ENCODE measurements around the gene ADAMTS12. TPM values are rescaled to one million over a fixed set of nuclear protein-coding genes. Genes with fewer than 3 reads are reported as not detected.

ADAMTS12 gene
- total RNA-seq, 1 experiment from 2014 or later, result 6.2 TPM

- Histone ChIP-seq H4K20me1 (ENCODE audit: control insufficient read depth, insufficient read depth, insufficient read length) (no peaks in the 10 kb centered on the region), H3K23me2 (ENCODE audit: insufficient read length, low read depth, low read length, poor library complexity, severe bottlenecking) (no peaks in the 10 kb centered on the region), H2BK12ac (ENCODE audit: insufficient read length, low read depth, low read length) (no peak overlapping the region), H3T11ph (ENCODE audit: low read length) (no peak overlapping the region), H2BK15ac (ENCODE audit: low read depth, low read length) (peak overlapping the region; percentile 55; the same call in 1 of the 2 replicates), H3K4ac (ENCODE audit: low read depth, low read length) (no peak overlapping the region), H2AK5ac (ENCODE audit: insufficient read length, low read length) (no peak overlapping the region), H4K5ac (ENCODE audit: insufficient read length, low read depth, low read length) (no peak overlapping the region), H4K8ac (replicated peaks; ENCODE audit: insufficient read length, low read depth, low read length) (no peak overlapping the region), H3K9ac (ENCODE audit: extremely low read depth, insufficient read length, low read length) (no peak overlapping the region), H3K27ac (ENCODE audit: insufficient read length, low read depth, low read length) (no peak overlapping the region), H3K18ac (ENCODE audit: insufficient read length, low read depth, low read length) (no peak overlapping the region), H3K56ac (ENCODE audit: insufficient read length, low read depth, low read length) (no peak overlapping the region), H3K23ac (ENCODE audit: insufficient read length, low read depth, low read length) (peak overlapping the region; percentile 40), H2BK5ac (ENCODE audit: insufficient read length, low read length) (no peak overlapping the region), H2BK120ac (ENCODE audit: low read depth, low read length, poor library complexity, severe bottlenecking) (no peak overlapping the region), H3K9me3 (ENCODE audit: control insufficient read depth, low read depth, low read length) (no peaks in the 10 kb centered on the region), H3K4me2 (ENCODE audit: insufficient read depth, insufficient read length, low read length) (no peak overlapping the region), H3K14ac (ENCODE audit: insufficient read depth, low read length) (no peak overlapping the region), H3K79me2 (ENCODE audit: insufficient read depth, low read length) (no peaks in the 10 kb centered on the region), H2AFZ (ENCODE audit: low read length) (no peak overlapping the region), H4K91ac (ENCODE audit: insufficient read length, low read depth, low read length) (no peak overlapping the region), H3K4me1 (ENCODE audit: insufficient read depth, low read length) (no peaks in the 10 kb centered on the region), H3K27me3 (ENCODE audit: insufficient read depth, low read length) (no peaks in the 10 kb centered on the region), H3K79me1 (ENCODE audit: insufficient read depth, low read depth, low read length, poor library complexity, severe bottlenecking) (no peaks in the 10 kb centered on the region), H2BK20ac (ENCODE audit: low read depth, low read length, poor library complexity, severe bottlenecking) (no peak overlapping the region)
- Mint-ChIP-seq H3K4me1 (peaks cover 16 to 22% of the 10 kb centered on the region in 2 experiments), H3K27me3 (ENCODE audit: low read depth) (no peaks in the 10 kb centered on the region), H3K4me3 (no peak overlapping the region), H3K36me3 (ENCODE audit: insufficient read depth in 1 of 3, low read depth in 3 of 3) (no peaks in the 10 kb centered on the region; a peak in 1 of 7 replicates), H3K27ac (no peak overlapping the region), H3K9me3 (no peaks in the 10 kb centered on the region)
- no peak for DNase-seq
- no CpG with 5 or more reads among the region's 1 CpG for WGBS (ENCODE audit: extremely low coverage, insufficient read length, low lambda C conversion rate)
- TF ChIP-seq CTCF (conservative IDR thresholded peaks at IDR 0.05), result no peak
Observed at GRCh38 chr5:33792559-33792958, 99.2 kb downstream of the ADAMTS12 start.

Measured in H9 (cell line).